ENCODE results near the gene CRHR2.

The CRHR2 gene

DNA sequence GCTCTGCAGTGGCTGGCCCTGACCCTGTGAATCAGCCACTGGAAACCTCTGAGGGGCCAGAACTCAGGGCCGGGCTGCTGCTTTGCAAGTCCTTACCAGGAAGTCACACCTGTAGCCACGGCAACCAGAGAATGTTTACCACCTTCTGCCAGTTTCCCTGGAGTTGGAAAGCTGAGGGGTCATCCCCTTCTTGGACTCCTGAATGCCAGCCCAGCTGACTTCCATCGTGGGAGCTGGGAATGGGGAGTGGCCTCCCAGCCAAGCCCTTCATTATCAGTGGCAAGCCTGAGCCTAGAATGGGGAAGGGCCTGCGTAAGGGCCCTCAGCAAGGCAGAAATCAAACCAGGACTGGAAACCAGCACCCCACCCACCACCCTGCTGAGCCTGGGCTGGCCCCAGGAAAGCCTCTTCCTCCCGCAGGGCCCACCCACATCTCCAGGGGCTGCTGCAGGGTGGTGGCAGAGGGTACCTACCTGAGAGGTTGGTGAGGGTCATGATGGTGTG is 6.5 kb upstream of the CRHR2 start:
- H3K27ac ChIP-seq: no peak overlapping the region
- no peak for TF ChIP-seq ZFX (IDR thresholded peaks at IDR 0.05)
- TF ChIP-seq, protein P1, sequence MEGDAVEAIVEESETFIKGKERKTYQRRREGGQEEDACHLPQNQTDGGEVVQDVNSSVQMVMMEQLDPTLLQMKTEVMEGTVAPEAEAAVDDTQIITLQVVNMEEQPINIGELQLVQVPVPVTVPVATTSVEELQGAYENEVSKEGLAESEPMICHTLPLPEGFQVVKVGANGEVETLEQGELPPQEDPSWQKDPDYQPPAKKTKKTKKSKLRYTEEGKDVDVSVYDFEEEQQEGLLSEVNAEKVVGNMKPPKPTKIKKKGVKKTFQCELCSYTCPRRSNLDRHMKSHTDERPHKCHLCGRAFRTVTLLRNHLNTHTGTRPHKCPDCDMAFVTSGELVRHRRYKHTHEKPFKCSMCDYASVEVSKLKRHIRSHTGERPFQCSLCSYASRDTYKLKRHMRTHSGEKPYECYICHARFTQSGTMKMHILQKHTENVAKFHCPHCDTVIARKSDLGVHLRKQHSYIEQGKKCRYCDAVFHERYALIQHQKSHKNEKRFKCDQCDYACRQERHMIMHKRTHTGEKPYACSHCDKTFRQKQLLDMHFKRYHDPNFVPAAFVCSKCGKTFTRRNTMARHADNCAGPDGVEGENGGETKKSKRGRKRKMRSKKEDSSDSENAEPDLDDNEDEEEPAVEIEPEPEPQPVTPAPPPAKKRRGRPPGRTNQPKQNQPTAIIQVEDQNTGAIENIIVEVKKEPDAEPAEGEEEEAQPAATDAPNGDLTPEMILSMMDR (conservative IDR thresholded peaks at IDR 0.05): no peak

DNA sequence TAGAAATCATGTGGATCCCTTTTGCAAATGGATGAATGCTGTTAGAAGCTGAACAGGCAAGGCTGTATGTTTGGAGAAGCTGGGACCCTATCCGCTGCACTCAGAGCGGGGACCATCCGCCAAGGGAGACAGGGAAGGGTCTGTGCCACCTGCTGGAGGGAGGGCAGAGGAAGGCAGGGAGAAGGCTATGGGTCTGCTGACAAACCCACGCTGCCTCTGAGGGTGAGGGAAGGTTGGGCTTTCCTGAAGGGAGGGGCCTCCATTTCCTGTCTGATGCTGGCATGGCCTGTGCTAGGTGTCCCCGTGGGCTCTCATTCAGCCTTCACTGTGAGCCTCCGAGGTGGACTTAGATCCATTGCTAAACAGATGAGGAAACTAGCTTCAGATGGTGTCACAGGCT is 5.3 kb upstream of the CRHR2 start:
- no peak overlapping the region for H3K27ac ChIP-seq
- TF ChIP-seq ZFX (IDR thresholded peaks at IDR 0.05): no peak
- TF ChIP-seq, protein P1 (conservative IDR thresholded peaks at IDR 0.05): no peak

DNA sequence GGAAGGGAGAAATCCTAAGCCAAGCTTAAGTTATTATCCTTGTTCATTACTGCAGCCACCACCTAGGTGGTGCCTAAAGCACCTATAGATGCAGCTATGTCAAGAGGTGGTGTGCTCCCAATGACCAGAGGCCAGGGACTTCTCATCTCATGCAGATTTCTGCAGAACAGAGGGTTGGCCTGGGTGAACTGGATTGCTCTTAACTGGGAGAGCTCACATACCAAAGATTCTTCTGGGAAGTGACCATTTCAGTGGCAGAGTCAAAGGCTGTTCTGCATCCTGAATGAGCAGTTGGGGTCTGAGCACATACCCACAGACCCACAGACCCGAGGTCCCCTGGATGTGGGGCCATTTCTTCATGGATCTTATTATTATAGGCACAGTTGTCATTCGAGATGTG is 2.1 kb upstream of the CRHR2 start:
- TF ChIP-seq, protein P1 (conservative IDR thresholded peaks at IDR 0.05): no peak
- no peak for TF ChIP-seq ZFX (IDR thresholded peaks at IDR 0.05)
- H3K27ac ChIP-seq: no peak overlapping the region

DNA sequence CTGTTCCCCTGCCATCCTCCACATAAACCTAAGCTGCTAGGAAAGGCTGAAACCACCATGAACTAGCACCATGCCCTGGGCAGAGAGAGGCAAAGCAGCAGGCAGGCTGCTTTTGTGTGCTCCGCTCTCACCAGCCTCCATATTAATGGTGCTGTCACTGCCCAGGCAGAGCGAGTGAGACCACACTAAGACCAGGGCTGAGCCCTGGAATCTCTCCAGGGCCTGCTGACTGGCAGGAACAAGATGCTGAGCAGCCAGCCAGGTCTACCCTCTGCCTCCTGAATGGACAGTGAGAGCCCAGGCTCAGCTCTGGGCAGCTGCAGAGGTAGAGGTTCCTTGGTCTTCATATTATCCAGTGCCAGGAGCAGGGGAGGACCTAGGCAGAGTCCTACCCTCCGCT is 1.6 kb upstream of the CRHR2 start:
- no peak for TF ChIP-seq ZFX (IDR thresholded peaks at IDR 0.05)
- TF ChIP-seq, protein P1 (conservative IDR thresholded peaks at IDR 0.05): no peak
- no peak overlapping the region for H3K27ac ChIP-seq

DNA sequence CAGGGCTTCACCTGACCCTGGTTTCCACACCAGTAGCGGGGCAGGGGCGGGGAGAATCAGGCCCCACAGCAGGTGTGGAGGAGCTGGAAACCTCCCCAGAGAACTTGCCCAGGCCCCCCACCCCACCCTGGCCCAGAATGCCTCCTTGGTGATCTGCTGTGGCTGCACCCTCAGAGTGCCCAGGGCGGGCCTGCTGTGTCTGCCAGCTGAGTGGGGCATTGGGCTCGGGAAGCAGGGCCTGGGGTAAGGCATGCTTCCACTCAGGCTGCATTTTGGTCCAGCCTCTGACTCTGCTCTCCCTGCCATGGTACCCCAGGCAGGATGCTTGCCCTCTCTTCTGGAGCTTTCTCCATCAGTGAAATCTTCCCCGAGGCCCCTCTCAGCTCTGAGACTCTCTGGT is 1.1 kb upstream of the CRHR2 start:
- TF ChIP-seq, protein P1 (conservative IDR thresholded peaks at IDR 0.05): no peak
- no peak for TF ChIP-seq ZFX (IDR thresholded peaks at IDR 0.05)
- no peak overlapping the region for H3K27ac ChIP-seq

DNA sequence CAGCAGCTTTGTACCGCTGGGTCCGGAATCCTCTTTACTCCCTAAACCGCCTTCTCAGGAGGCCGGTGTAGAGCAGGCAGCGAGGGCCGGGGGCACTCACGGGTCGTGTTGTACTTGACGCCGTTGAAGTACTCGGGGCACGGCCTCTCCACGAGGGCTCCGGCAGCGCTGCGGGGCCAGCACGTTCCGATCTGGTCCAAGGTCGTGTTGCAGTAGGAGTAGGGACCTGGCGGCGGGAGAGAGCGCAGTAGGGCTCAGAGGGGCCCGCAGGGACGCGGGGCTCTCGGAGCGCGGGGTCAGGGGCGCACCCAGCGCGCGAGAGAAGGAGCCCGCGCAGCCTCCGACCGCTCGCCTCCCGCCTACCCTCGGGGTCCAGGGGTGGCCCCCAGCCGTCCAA is 443 bp downstream of the CRHR2 start:
- TF ChIP-seq ZFX (IDR thresholded peaks at IDR 0.05): no peak
- TF ChIP-seq, protein P1 (conservative IDR thresholded peaks at IDR 0.05): no peak
- no peak overlapping the region for H3K27ac ChIP-seq

DNA sequence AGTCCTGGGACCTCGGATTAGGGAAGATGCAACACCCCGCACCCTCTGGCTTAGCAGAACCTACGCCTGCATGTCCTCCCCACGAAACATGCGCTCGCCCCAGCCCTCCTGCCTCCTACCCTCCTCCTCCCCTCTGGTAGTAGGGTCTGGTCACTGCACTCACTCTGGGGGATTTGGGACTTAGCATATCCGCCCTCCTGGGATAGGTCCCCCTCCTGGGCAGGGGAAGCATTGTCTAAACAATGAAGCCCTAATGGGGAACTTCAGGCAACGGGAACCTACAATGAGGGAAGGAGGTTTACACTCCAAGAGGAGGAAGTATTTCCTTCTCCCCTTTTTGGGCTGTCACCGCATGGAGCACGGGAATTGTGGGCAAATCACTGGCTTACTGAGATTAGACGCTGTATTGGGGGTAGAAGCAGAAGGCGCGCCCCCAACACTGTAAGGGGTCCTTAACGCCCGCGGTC is 892 bp downstream of the CRHR2 start:
- no peak overlapping the region for H3K27ac ChIP-seq
- TF ChIP-seq, protein P1 (conservative IDR thresholded peaks at IDR 0.05): no peak
- no peak for TF ChIP-seq ZFX (IDR thresholded peaks at IDR 0.05)

Data from C4-2B (cell line).